Neural cell (in vitro differentiated cells): ENCODE data around the gene PLA1A. TPM values are rescaled to one million over a fixed set of nuclear protein-coding genes. Genes with fewer than 3 reads are reported as not detected.

Experiments
- H2AFZ ChIP-seq: fragments of 200-600, 300-800 bp; sonication (generic), shearing (Covaris generic); 2 replicates; pipeline ENCODE4 v1.6.0; 2014; ENCODE audit warnings: low read depth, mild to moderate bottlenecking, antibody characterized with exemption, low read length, moderate library complexity
- H3F3A ChIP-seq: fragments of 200-600 bp; shearing (Covaris generic); 2 replicates; pipeline ENCODE4 v1.6.1; 2016; ENCODE audit warnings: mild to moderate bottlenecking, moderate library complexity, mixed read lengths, antibody characterized with exemption, low read length; ENCODE audit not compliant: insufficient read depth, poor library complexity, severe bottlenecking
- H3K27ac ChIP-seq: fragments of 200-600, 300-800 bp; sonication (generic), shearing (Covaris generic); 2 replicates; pipeline ENCODE4 v1.5.1; 2014; ENCODE audit warnings: mild to moderate bottlenecking, low read length, moderate library complexity
- H3K27me3 ChIP-seq: fragments of 300-800, 200-600 bp; sonication (generic), shearing (Covaris generic); 2 replicates; pipeline ENCODE4 v1.6.0; 2014; ENCODE audit warnings: mild to moderate bottlenecking, low read depth, low read length, moderate library complexity; ENCODE audit not compliant: insufficient read depth
- H3K36me3 ChIP-seq: fragments of 300-800, 200-600 bp; sonication (generic), shearing (Covaris generic); 2 replicates; pipeline ENCODE4 v1.5.1; 2014; ENCODE audit warnings: mild to moderate bottlenecking, antibody characterized with exemption, low read length, moderate library complexity; ENCODE audit not compliant: insufficient read depth
- H3K4me2 ChIP-seq: fragments of 300-800, 200-600 bp; sonication (generic), shearing (Covaris generic); 2 replicates; pipeline ENCODE4 v1.6.0; 2014; ENCODE audit warnings: mild to moderate bottlenecking, low read length
- H3K4me3 ChIP-seq: fragments of 300-800, 200-600 bp; sonication (generic), shearing (Covaris generic); 2 replicates; pipeline ENCODE4 v1.5.1; 2014; ENCODE audit warnings: mild to moderate bottlenecking, low read length, moderate library complexity
- H3K79me2 ChIP-seq: fragments of 200-600 bp; shearing (Covaris generic); replicated peaks from 2 replicates; pipeline ENCODE4 v1.6.0; 2014; ENCODE audit warnings: mild to moderate bottlenecking, low read length, moderate library complexity; ENCODE audit not compliant: insufficient read depth
- H3K9ac ChIP-seq: fragments of 300-800, 200-600 bp; sonication (generic), shearing (Covaris generic); 2 replicates; pipeline ENCODE4 v1.6.1; 2016; ENCODE audit warnings: mild to moderate bottlenecking, low read length, mixed read lengths
- H3K9me2 ChIP-seq: fragments of 200-600 bp; shearing (Covaris generic); 2 replicates; pipeline ENCODE4 v1.6.1; 2016; ENCODE audit warnings: mild to moderate bottlenecking, low read length, mixed read lengths; ENCODE audit not compliant: insufficient read depth
- H3K9me3 ChIP-seq: fragments of 200-600, 300-800 bp; sonication (generic), shearing (Covaris generic); 2 replicates; pipeline ENCODE4 v1.6.1; 2016; ENCODE audit warnings: mild to moderate bottlenecking, mixed run types, low read length, moderate library complexity, mixed read lengths
- H4K20me1 ChIP-seq: fragments of 200-600 bp; shearing (Covaris generic); 2 replicates; pipeline ENCODE4 v1.6.1; 2016; ENCODE audit warnings: mild to moderate bottlenecking, mixed run types; ENCODE audit not compliant: insufficient read depth
- CTCF ChIP-seq: fragments of 450-650 bp; IDR thresholded peaks from 2 replicates; pipeline ENCODE4 v1.5.1; 2014; ENCODE audit warnings: antibody characterized with exemption, mild to moderate bottlenecking, moderate library complexity; ENCODE audit not compliant: poor library complexity, severe bottlenecking
- EP300 ChIP-seq: fragments of 450-650 bp; conservative IDR thresholded peaks from 2 replicates; pipeline ENCODE4 v1.6.1; 2014; ENCODE audit warnings: antibody characterized with exemption, mild to moderate bottlenecking, moderate library complexity; ENCODE audit not compliant: poor library complexity, severe bottlenecking
- EZH2 ChIP-seq: fragments of 200-600, 300-800 bp; shearing (Covaris generic), sonication (generic); IDR thresholded peaks from 2 replicates; pipeline ENCODE4 v1.6.1; 2014; ENCODE audit warnings: antibody characterized with exemption, low read length, borderline replicate concordance, mild to moderate bottlenecking; ENCODE audit not compliant: insufficient read depth, poor library complexity, severe bottlenecking
- MXI1 ChIP-seq: fragments of 450-650 bp; conservative IDR thresholded peaks from 2 replicates; pipeline ENCODE4 v1.6.1; 2014; ENCODE audit warnings: antibody characterized with exemption, mild to moderate bottlenecking; ENCODE audit not compliant: poor library complexity, severe bottlenecking
- POLR2AphosphoS5 ChIP-seq: IDR thresholded peaks from 2 replicates; pipeline ENCODE4 v1.6.1; 2012
- RAD21 ChIP-seq: fragments of 450-650 bp; conservative IDR thresholded peaks from 2 replicates; pipeline ENCODE4 v1.6.1; 2014; ENCODE audit warnings: antibody characterized with exemption, mild to moderate bottlenecking, moderate library complexity
- REST ChIP-seq: IDR thresholded peaks from 2 replicates; pipeline ENCODE4 v1.6.1; 2012; ENCODE audit warnings: borderline replicate concordance
- SMC3 ChIP-seq: fragments of 450-650 bp; conservative IDR thresholded peaks from 2 replicates; pipeline ENCODE4 v1.6.1; 2014; ENCODE audit warnings: antibody characterized with exemption, mild to moderate bottlenecking, moderate library complexity; ENCODE audit not compliant: poor library complexity
- TAF1 ChIP-seq: IDR thresholded peaks from 2 replicates; pipeline ENCODE4 v1.6.1; 2012; ENCODE audit warnings: low read depth
- polyA plus RNA-seq: library from polyadenylated mRNA; depleted of rRNA; stranded (reverse); fragments of >200 nt; gene quantifications from 2 replicates; pipeline ENCODE4 v1.2.3, GENCODE V29; 2014

PLA1A gene
- polyA plus RNA-seq, 1 donor from 2014 or later: not detected

- Histone ChIP-seq H2AFZ (no peak overlapping the region), H3K9me2 (no peaks in the 10 kb centered on the region), H3K79me2 (no peaks in the 10 kb centered on the region)
Measured at GRCh38 chr3:119619094-119619493, 21.4 kb downstream of the PLA1A start.

GRCh38 chr3:119620899-119621298 is 23.2 kb downstream of the PLA1A start:
- Histone ChIP-seq H3K4me3 (no peak overlapping the region), H3K9me3 (no peaks in the 10 kb centered on the region), H3K4me2 (no peak overlapping the region), H2AFZ (no peak overlapping the region), H4K20me1 (no peaks in the 10 kb centered on the region), H3K9ac (no peak overlapping the region), H3K79me2 (no peaks in the 10 kb centered on the region), H3F3A (no peaks in the 10 kb centered on the region), H3K27me3 (no peaks in the 10 kb centered on the region), H3K36me3 (no peaks in the 10 kb centered on the region), H3K9me2 (no peaks in the 10 kb centered on the region), H3K27ac (no peak overlapping the region)
- TF ChIP-seq POLR2AphosphoS5 (no peak), RAD21 (no peak), SMC3 (no peak), MXI1 (no peak), EP300 (no peak), CTCF (no peak), REST (no peak), TAF1 (no peak), EZH2 (no peak)

More at GRCh38 chr3:119619094-119619493, 21.4 kb downstream of the PLA1A start:
- Histone ChIP-seq H4K20me1 (no peaks in the 10 kb centered on the region), H3K36me3 (no peaks in the 10 kb centered on the region), H3K4me2 (no peak overlapping the region), H3K27me3 (no peaks in the 10 kb centered on the region), H3K27ac (no peak overlapping the region), H3K4me3 (no peak overlapping the region), H3F3A (no peaks in the 10 kb centered on the region), H3K9me3 (no peaks in the 10 kb centered on the region), H3K9ac (no peak overlapping the region)
- TF ChIP-seq SMC3 (no peak), POLR2AphosphoS5 (no peak), CTCF (no peak), TAF1 (no peak), EZH2 (no peak), RAD21 (no peak)
